ENCODE measurements around the gene SLC12A6. TPM values are rescaled to one million over a fixed set of nuclear protein-coding genes. Genes with fewer than 3 reads are reported as not detected.

The SLC12A6 gene
- total RNA-seq, 2 donors from 2014 or later: 25.2 to 33.6 TPM

DNA sequence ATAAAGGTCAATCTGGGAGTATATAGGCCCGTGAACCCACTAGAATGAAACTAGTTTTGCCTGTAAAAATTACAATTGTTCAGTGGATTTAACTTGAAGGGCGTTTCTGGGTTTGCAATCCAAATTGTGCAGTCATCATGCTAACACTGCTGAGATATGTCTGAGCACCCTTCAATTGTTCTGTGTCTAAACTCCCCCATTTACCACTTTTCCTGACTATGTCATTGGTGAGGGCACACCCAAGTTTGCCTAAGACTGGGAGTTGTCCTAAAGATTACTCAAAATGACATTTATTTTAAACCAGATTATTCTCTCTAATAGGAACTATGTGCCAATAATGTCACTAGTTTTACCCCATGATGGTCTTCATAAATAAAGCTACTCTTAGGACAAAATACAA, 58.2 kb downstream of the SLC12A6 start:
- H3K36me3 Mint-ChIP-seq (ENCODE audit: low read depth): peaks cover 10% of the 10 kb centered on the region
- H3K4me3 Mint-ChIP-seq: no peak overlapping the region
- no peaks in the 10 kb centered on the region for H3K9me3 Mint-ChIP-seq
- peak overlapping the region; percentile 38 for H3K27ac Mint-ChIP-seq
- no peaks in the 10 kb centered on the region for H3K4me1 Mint-ChIP-seq
- ATAC-seq (replicated peaks): no peak
- H3K27me3 Mint-ChIP-seq: no peaks in the 10 kb centered on the region

DNA sequence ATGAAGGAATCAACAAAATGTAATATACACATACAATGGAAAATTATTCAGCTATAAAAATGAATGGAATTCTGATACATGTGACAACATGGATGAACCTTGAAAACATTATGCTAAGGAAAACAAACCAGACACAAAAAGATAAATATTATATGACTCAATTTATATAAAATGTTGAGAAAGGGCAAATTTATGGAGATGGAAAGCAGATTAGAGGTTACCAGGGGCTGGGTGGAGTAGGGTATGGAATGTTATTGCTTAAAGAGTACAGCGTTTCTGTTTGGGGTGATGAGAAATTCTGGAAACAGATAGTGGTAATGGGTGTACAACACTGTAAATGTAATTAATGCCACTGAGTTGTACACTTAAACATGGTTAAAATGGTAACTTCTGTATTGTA, 61.9 kb downstream of the SLC12A6 start:
- Mint-ChIP-seq H3K27me3 (no peaks in the 10 kb centered on the region), H3K4me1 (no peaks in the 10 kb centered on the region)
- ATAC-seq (replicated peaks): no peak

DNA sequence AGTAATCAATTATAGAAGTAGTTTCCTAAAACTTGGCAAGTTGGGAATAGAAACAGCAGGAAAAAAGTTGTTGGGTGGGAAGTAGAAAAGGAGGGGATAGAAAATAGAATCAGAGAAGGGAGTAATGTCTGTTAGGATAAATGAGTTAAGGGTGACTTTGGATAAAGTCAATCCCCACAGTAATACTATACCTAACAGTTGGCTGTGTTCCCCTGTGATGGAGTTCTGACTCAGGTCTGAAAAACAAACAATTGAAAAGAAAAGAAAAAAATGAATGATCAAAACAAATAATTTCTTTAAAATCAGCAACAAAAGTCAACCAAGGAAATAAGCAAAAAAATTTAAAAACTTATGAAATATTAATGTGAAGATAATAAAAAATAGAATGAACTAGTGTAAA, 62.4 kb downstream of the SLC12A6 start:
- Mint-ChIP-seq H3K36me3 (ENCODE audit: low read depth) (peaks cover 29% of the 10 kb centered on the region), H3K4me1 (no peaks in the 10 kb centered on the region), H3K27me3 (no peaks in the 10 kb centered on the region), H3K4me3 (no peak overlapping the region), H3K27ac (no peak overlapping the region), H3K9me3 (no peaks in the 10 kb centered on the region)
- ATAC-seq (replicated peaks): no peak

More for the DNA sequence above, 61.9 kb downstream of the SLC12A6 start:
- Mint-ChIP-seq H3K27ac (no peak overlapping the region), H3K36me3 (ENCODE audit: low read depth) (peaks cover 29% of the 10 kb centered on the region), H3K9me3 (no peaks in the 10 kb centered on the region), H3K4me3 (no peak overlapping the region)

DNA sequence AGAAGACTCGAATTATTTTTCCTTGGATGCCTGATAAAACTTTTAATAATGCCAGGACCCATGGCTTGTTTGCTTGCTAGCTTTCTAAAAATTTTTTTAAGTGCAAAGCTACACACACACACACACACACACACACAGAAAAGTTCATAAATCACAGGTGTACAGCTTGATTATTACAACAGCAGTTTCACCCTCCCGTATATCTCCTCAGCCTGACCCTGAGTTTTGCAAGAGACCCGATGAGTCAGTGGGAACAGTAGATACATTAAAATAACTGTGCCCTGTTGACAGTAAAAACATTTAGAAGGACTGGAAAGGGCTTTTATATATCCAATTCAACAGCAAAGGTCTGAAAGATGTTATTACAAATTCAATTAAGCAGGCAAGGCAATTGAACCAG, 66.1 kb downstream of the SLC12A6 start:
- Mint-ChIP-seq H3K4me1 (no peaks in the 10 kb centered on the region), H3K27me3 (no peaks in the 10 kb centered on the region), H3K9me3 (no peaks in the 10 kb centered on the region), H3K36me3 (ENCODE audit: low read depth) (peaks cover 29% of the 10 kb centered on the region), H3K27ac (no peak overlapping the region), H3K4me3 (no peak overlapping the region)
- no peak for ATAC-seq (replicated peaks)

DNA sequence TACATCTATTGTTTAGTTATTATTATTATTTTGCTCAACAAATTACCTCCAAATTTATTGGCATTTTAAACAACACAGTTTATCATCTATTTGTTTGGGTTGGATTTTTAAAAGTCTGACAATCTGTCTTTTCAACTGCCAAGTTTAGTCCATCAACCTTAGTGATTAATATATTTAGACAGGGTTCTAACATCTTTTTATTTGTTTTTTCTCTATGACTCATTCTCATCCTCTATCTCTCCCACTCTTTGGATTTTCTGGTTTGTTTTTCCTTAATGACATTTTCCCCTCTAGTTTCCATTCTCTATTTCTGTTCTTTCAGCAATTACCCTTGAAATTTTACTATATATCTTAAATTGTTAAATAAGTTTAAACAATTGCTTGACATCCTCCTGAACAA, 70.8 kb downstream of the SLC12A6 start:
- Mint-ChIP-seq H3K4me1 (no peaks in the 10 kb centered on the region), H3K27ac (no peak overlapping the region), H3K9me3 (no peaks in the 10 kb centered on the region), H3K27me3 (no peaks in the 10 kb centered on the region), H3K4me3 (no peak overlapping the region), H3K36me3 (ENCODE audit: low read depth) (peaks cover 5% of the 10 kb centered on the region)
- ATAC-seq (replicated peaks): no peak

DNA sequence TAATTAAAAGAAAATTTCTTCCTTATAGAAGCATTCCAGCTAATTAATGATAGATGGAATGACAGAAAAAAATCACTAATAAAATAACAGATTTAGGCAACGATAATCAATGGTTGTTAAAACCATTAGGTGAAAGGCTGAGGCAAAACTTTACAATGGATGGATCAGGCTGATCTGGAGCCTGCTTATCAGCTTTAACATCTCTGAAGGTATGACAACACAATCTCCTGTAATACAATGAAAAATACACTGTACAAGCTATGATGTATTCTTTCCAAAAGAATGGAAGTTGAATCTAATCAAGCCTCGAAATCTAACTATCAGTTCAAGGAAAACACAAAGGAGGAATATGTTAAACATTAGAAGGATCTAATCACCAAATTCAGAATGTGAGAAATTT, 73.5 kb downstream of the SLC12A6 start:
- Mint-ChIP-seq H3K36me3 (ENCODE audit: low read depth) (peaks cover 7% of the 10 kb centered on the region), H3K4me1 (no peaks in the 10 kb centered on the region), H3K9me3 (no peaks in the 10 kb centered on the region), H3K27ac (no peak overlapping the region), H3K4me3 (no peak overlapping the region), H3K27me3 (no peaks in the 10 kb centered on the region)
- no peak for ATAC-seq (replicated peaks)

DNA sequence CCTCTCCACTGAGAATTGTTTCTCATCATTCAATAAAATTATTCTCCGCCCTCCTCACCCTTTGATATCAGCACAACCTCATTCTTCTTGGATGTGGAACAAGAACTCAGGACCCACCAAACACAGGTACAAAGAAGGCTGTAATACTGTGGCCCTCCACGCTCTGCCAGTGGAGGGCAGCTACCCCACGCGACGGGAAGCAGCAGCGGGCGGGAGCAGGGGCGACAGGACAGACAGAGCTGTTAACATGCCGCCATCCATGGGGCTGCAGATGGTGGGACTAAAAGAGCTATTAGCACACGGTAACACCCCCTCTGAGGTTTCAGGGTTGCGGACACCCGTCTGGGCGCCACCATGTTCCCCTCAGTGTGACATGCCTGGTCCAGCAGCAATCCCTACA, 75.2 kb downstream of the SLC12A6 start:
- H3K27me3 Mint-ChIP-seq: no peaks in the 10 kb centered on the region
- ATAC-seq (replicated peaks): no peak
- peaks cover 24% of the 10 kb centered on the region for H3K36me3 Mint-ChIP-seq (ENCODE audit: low read depth)
- no peak overlapping the region for H3K4me3 Mint-ChIP-seq
- no peaks in the 10 kb centered on the region for H3K9me3 Mint-ChIP-seq
- H3K27ac Mint-ChIP-seq: no peak overlapping the region
- no peaks in the 10 kb centered on the region for H3K4me1 Mint-ChIP-seq

DNA sequence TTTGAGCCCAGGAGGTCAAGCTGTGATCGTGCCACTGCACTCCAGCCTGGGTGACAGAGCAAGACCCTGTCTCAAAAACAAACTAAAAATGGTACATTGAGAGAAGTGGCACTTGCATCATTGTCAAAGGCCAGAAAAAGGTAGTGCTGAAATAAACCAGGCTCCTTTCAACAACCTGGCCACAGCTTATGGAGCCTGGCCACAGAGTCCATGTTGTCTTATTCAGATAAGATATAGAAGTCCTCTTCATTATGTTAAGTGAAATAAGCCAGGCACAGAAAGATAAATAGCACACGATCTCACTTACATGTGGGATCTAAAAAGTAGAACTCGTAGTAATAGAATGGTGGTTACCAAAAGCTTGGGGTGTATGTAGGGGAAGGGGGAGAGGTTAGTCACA, 78.0 kb downstream of the SLC12A6 start:
- Mint-ChIP-seq H3K9me3 (no peaks in the 10 kb centered on the region), H3K27ac (no peak overlapping the region), H3K27me3 (no peaks in the 10 kb centered on the region), H3K36me3 (ENCODE audit: low read depth) (peaks cover 52% of the 10 kb centered on the region), H3K4me3 (no peak overlapping the region), H3K4me1 (no peaks in the 10 kb centered on the region)
- no peak for ATAC-seq (replicated peaks)

DNA sequence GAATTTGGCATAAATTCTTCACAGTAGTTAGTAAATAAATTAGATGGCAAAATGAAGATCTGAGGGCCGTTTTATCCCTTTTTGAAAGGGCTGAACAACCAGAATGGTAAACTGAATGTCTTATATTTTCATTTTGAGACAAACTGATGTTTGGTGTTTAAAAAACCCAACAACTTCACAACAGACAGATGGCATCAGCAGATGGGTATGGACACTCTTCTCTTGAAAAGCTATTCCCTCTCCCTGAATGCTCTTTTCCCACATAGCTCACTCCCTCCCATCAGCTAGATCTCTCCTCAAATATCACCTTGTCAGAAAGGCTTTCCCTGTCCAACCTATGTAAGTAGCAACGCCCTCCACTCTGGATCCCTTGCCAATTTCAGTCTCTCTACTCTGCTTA, 79.4 kb downstream of the SLC12A6 start:
- ATAC-seq (replicated peaks): no peak
- Mint-ChIP-seq H3K27ac (peak overlapping the region; percentile 42), H3K4me1 (no peaks in the 10 kb centered on the region), H3K36me3 (ENCODE audit: low read depth) (peaks cover 66% of the 10 kb centered on the region), H3K27me3 (no peaks in the 10 kb centered on the region), H3K4me3 (no peak overlapping the region), H3K9me3 (no peaks in the 10 kb centered on the region)

DNA sequence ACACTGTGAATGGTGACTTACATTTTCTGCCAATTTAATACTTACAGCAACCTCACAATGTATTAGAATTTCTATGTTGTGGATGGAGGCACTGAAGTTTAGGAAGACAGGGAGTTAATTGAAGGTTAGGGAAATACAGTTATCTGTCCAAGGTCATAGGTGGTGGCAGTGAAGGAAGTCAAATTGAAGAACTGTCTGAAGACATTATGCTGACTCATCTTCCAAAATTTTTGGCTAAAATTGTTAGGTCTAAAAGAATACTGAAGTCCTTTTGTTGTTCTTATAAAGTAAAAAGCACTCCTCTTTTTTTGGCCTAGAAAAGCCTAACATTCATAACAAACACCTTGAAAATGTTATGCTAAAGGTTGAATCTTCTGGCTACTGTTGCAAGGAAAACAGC, 85.0 kb downstream of the SLC12A6 start:
- H3K36me3 Mint-ChIP-seq (ENCODE audit: low read depth): peaks cover 94% of the 10 kb centered on the region

DNA sequence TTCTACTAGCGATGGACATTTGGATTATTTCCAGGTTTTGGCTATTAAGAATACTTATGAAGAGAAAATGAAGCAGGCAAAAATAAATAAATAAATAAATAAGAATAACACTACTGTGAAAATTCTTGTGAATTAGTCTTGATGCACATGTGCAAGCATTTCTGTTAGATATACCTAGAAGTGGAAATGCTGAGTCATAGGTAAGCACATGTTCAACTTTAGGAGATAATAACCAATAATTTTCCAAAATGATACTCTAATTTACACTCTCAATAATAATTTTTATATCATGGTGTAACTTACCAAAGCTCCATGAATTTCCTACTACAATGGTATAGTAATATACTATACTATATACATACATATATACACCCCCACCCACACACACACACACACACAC, 89.4 kb downstream of the SLC12A6 start:
- Mint-ChIP-seq H3K9me3 (no peaks in the 10 kb centered on the region), H3K27ac (no peak overlapping the region), H3K4me3 (no peak overlapping the region), H3K4me1 (peaks cover 4% of the 10 kb centered on the region), H3K27me3 (no peaks in the 10 kb centered on the region), H3K36me3 (ENCODE audit: low read depth) (peaks cover 71% of the 10 kb centered on the region)
- no peak for ATAC-seq (replicated peaks)

More for the DNA sequence above, 85.0 kb downstream of the SLC12A6 start:
- ATAC-seq (replicated peaks): no peak
- Mint-ChIP-seq H3K9me3 (no peaks in the 10 kb centered on the region), H3K27ac (peak overlapping the region; percentile 57), H3K4me3 (no peak overlapping the region), H3K27me3 (no peaks in the 10 kb centered on the region), H3K4me1 (no peaks in the 10 kb centered on the region)

DNA sequence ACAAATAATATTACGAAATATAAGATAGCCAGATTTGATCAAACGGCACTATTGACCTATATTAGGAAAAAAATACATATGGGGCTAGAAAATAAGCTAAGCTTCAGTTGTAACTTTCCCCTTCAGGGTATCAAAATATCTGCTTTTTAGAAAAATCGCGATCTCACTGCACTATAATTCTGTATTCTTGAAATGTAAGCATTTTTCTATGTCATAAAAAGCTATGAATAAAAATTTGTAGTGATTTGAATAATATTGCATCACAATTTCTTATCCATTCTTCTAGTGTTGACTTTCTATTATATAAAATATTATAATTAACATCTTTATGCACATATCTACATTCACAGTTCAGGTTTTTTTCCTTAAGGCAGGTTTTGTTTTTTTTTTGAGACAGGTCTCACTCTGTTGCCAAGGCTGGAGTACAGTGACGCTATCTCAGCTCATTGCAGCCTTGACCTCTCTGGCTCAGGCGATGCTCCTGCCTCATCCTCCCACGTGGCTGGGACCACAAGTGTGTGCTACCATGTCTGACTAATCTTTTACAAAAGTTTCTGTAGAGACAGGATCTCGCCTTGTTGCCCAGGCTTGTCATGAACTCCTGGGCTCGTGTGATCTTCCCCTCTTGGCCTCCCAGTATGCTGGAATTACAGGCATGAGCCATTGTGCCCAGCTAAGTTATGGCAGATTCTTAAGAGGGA, 91.2 kb downstream of the SLC12A6 start:
- Mint-ChIP-seq H3K27ac (peak overlapping the region; percentile 45), H3K9me3 (no peaks in the 10 kb centered on the region), H3K27me3 (no peaks in the 10 kb centered on the region), H3K4me3 (no peak overlapping the region), H3K4me1 (peaks cover 4% of the 10 kb centered on the region), H3K36me3 (ENCODE audit: low read depth) (peaks cover 58% of the 10 kb centered on the region)
- peak; percentile 86 for ATAC-seq (replicated peaks)

DNA sequence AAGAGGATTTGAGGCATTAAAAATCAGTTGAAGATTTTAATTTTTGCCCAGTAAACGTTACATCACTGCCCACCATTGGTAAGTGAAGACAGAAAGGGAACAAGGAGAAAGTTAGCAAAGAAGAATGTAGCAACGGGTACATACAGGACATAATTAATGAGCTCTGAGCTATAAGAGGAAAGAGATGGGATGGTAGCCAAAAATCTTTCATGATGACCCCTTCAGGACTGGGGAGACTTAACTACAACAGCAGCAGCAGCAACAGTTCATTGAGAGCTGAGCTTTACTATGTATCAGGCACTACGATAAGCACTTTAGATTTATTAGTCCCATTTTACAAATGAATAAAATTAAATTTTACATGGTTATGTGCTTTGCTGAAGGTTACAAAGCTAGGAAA, 94.4 kb downstream of the SLC12A6 start:
- peaks cover 24% of the 10 kb centered on the region for H3K4me1 Mint-ChIP-seq
- no peaks in the 10 kb centered on the region for H3K27me3 Mint-ChIP-seq
- no peaks in the 10 kb centered on the region for H3K9me3 Mint-ChIP-seq
- no peak for ATAC-seq (replicated peaks)
- peaks cover 50% of the 10 kb centered on the region for H3K36me3 Mint-ChIP-seq (ENCODE audit: low read depth)
- no peak overlapping the region for H3K4me3 Mint-ChIP-seq
- H3K27ac Mint-ChIP-seq: no peak overlapping the region

DNA sequence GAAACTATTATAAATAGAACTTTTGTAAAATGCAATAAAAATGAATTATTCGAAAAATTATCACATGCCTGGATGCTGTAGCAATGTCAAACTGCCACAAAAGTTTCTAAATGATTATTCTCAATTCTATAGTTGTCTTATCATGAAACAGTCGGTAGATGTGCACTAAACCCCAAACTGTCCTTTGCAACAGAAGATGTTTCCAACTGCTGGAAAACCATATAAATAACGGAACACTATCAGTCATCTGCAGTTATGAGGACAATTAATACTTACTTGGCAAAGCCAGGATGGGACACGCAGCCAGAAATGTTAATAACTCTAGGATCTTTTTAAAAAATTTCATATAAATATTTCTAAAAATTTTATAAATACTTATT, 95.3 kb downstream of the SLC12A6 start:
- Mint-ChIP-seq H3K36me3 (ENCODE audit: low read depth) (peaks cover 53% of the 10 kb centered on the region), H3K4me3 (no peak overlapping the region), H3K27me3 (no peaks in the 10 kb centered on the region), H3K9me3 (no peaks in the 10 kb centered on the region), H3K4me1 (peaks cover 25% of the 10 kb centered on the region), H3K27ac (no peak overlapping the region)
- ATAC-seq (replicated peaks): no peak

DNA sequence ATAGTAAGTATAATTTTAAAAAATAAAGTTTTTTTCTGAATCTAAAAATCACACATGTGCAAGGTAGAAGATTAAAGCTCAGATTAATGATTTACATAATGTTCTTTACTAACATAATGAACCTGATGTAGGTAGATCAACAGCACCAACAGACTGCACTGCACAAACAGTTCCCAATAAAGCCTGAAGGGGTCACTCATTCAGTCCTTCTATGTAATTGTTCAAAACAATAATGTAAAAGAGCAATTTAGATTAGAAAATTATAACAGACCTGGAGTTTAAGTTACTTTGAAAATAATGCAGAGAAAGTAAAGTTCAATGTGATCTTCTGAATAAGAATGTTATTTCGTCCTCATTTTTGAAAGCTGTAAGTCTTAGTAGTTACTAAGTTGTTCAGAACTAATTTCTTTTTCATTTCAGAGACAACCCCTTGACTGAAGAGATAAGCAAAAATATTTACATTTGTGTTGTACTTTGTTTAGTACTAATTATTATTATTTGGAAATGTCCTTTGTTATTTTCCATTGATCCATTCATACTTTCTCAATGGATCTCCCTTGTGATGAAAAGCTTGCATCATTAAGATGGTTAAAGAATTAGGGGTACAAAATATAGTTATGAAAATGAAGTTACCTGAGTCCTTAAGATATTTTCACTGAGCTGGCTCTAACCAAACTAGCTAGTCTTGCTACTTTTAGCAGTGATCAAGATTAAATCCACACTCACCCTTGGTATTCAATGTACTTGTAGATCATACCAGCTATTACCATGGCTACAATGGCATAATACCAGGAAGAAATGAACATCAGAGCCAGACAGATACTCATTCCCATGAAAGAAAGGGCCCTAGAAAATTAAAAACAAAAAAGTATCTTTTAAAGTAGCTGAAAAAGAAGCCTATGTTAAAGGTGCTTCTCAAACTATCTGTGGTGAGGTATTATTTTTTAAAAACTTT, 95.9 kb downstream of the SLC12A6 start:
- H3K9me3 Mint-ChIP-seq: no peaks in the 10 kb centered on the region
- H3K36me3 Mint-ChIP-seq (ENCODE audit: low read depth): peaks cover 56% of the 10 kb centered on the region
- peak; percentile 38 for ATAC-seq (replicated peaks)
- H3K27ac Mint-ChIP-seq: no peak overlapping the region
- no peaks in the 10 kb centered on the region for H3K27me3 Mint-ChIP-seq
- no peak overlapping the region for H3K4me3 Mint-ChIP-seq
- H3K4me1 Mint-ChIP-seq: peaks cover 23% of the 10 kb centered on the region
